CD4-positive, alpha-beta T cell treated with Interleukin-15 for 4 hours (primary cell): ENCODE measurements around the gene PLEKHG2.

ENCODE experiments used
- DNase-seq: peaks from one replicate; pipeline ENCODE4 v3.0.0-alpha.2; 2020; ENCODE audit warnings: low spot score

PLEKHG2 gene

DNA sequence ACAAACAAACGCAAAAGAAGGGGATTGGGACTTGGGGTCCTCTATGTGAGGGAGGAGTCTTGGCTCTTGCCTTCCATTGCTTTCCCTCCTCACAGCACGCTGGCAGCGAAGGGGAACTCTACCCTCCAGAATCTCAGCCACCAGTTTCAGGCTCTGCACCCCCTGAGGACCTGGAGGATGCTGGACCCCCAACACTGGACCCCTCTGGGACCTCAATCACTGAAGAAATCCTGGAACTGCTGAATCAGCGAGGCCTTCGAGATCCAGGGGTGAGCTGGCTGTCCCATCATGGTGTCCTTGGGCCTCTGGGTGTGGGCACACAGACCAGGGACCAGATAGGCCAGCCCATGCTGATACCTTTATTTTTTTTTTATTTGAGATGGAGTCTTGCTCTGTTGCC, 9.6 kb downstream of the PLEKHG2 start:
- DNase-seq = no peak

DNA sequence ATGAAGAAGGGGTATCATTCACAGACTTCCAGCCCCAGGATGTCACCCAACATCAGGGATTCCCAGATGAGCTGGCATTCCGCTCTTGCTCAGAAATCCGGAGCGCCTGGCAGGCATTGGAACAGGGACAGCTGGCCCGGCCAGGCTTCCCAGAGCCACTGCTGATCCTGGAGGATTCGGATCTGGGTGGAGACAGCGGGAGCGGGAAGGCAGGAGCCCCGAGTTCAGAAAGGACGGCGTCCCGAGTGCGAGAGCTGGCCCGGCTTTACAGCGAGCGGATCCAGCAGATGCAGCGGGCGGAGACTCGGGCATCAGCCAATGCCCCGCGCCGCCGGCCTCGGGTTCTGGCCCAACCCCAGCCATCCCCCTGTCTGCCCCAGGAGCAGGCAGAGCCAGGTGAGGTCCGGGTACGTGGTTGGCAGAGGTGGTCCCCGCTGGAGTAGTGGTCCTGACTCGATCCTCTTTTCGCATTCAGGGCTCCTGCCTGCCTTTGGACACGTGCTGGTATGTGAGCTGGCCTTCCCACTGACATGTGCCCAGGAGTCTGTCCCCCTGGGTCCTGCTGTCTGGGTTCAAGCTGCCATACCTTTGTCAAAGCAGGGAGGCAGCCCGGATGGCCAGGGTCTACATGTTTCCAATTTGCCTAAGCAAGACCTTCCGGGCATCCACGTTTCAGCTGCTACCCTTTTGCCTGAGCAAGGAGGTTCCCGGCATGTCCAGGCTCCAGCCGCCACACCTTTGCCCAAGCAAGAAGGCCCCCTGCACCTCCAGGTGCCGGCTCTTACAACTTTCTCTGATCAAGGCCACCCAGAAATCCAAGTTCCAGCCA, 11.0 kb downstream of the PLEKHG2 start:
- no peak for DNase-seq

DNA sequence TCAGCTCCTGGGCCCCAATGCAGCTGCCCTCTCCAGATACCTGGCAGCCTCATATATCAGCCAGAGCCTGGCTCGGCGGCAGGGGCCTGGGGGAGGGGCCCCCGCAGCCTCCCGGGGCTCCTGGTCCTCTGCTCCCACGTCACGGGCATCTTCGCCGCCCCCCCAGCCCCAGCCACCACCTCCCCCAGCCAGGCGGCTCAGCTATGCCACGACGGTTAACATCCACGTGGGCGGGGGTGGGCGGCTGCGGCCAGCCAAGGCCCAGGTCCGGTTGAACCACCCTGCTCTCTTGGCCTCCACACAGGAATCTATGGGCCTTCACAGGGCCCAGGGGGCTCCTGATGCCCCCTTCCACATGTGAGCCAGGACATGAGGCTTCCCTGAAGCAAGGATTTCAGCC, 12.5 kb downstream of the PLEKHG2 start:
- DNase-seq = no peak

DNA sequence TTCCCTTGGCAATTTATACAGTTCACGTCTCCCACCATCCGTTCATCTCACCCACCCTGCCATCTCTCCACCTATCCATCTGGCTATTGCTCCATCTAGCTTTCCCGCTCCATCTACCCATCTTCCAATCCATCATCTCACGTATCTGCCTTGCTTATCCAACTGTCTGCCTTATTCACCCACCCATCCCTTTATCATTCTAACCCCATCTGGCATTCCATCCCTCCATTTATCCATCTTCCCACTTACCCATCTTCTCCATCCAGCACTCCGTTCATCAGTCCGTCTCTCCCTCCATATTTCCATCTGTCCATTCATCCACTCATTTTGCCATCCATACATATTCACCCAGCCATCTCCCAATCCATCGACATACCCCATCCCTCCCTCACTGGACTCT, 13.3 kb downstream of the PLEKHG2 start:
- DNase-seq = no peak

DNA sequence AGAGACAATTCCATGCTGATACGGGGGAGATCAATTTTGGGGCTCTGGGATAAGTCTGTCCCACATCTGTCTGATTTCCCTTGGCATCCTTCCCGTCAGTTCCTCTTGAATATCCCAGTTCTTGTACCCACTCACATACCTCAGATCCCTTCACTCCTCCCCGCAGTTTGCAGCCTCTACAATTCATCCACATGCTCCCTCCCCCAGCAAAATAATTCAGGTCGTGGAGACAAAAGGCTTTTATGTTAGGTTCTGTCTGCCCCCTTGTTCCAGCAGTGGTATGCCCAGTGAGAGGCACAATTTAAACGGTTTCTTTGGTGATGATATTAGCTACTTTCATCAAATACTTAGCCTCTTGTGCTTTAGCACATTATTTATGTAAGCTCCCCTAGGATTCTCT, 13.7 kb downstream of the PLEKHG2 start:
- DNase-seq = no peak

DNA sequence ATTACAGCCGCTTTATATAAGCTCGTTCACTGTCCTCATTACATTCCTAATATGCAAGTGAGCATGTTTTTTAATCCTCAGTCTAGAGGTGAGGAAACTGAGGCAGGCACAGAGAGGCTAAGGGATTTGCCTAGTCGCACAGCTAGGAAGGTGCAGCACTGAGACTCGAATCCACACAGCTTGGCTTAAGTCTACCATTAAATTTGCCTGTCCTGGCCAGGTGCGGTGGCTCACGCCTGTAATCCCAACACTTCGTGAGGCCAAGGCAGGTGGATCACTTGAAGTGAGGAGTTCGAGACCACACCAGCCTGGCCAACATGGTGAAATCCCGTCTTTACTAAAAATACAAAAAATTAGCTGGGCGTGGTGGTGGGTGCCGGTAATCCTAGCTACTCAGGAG, 15.2 kb downstream of the PLEKHG2 start:
- no peak for DNase-seq

DNA sequence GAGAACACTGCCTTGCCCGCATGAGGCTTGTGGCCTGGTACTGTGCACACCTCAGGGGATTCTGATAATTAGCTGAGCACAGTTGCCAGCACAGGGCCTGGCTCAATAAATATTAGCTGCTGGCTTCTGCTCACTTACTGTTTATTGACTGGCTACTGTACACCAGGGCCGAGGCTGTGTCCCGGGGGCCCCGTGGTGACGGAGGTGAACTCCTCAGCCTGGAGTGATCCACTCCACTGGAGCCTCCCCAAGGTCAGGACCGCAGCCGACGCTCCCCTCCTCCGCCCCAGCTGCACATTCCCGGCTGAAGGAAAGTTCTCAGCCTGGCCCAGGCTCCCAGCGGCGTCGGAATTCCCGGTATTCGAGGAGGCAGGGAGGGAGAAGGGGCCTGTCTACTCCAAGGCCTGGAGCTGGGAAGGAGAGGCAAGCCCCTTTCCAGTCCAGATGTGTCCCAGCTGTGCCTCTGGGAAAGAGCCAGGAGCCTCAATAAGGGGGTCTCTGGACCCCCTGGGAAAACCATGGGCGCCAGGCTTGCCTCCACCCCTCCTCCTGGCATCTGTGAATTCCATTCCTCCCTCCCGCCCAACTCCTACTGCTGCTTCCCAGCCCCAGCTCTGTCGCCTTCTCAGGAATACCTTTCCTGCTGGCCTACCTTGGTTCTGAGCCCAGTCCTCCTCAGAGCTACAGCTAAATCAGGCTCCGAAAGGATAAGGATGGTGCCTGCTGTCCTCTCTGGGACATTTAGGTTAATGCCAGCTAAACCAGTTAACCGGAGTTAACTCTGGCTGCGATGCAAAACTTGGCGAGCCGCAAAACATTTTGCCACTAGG, 16.0 kb downstream of the PLEKHG2 start:
- no peak for DNase-seq

DNA sequence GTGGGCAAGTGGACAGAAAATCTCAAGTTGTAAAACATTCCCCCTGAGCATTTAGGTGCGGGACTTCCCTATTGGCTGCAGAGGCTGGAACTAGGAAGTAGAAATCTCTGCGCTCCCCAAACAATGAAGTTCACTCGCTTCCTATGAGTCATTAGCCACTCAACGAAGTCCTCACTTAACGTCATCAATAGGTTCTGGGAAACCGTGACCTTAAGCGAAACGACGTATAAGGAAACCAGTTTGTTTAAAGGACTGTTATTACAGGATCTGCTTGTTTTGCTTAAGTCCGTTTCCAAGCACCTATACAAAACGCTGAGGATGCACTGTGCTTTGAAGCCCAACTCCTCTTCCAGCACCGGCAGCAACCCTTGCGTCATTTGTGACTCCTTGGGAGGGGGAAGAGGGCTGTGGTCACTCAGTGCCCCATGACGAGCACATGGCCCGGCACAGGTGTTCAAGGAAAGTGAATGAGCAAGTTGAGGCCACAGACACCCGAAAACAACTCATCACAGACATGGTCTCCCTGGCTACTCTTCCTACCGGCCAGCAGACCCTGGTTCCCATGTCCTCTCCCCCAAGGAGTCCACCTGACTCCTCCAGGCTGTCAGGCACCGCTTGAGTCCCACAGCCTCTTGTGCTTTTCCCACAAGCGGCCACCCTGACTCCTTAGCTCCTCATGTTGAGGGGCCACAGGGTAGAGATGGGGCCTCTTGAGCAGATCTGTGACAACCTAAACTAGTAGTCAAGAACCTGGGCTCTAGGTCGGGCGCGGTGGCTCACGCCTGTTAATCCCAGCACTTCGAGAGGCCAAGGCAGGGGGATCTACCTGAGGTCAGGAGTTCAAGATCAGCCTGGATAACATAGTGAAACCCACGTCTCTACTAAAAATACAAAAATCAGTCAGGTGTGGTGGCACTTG, 18.5 kb downstream of the PLEKHG2 start:
- DNase-seq = peak; percentile 80

DNA sequence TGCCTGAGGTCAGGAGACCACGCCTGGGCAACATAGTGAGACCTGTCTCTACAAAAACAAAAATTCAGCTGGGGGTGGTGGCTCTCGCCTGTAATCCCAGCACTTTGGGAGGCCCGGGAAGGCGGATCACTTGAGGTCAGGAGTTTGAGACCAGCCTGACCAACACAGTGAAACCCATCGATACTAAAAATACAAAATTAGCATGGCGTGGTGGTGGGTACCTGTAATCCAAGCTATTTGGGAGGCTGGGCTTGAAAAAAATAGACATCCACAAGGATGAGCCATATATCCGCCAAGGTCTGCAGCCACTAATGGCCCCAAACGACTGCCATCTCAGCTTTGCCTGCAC, 20.2 kb downstream of the PLEKHG2 start:
- no peak for DNase-seq

DNA sequence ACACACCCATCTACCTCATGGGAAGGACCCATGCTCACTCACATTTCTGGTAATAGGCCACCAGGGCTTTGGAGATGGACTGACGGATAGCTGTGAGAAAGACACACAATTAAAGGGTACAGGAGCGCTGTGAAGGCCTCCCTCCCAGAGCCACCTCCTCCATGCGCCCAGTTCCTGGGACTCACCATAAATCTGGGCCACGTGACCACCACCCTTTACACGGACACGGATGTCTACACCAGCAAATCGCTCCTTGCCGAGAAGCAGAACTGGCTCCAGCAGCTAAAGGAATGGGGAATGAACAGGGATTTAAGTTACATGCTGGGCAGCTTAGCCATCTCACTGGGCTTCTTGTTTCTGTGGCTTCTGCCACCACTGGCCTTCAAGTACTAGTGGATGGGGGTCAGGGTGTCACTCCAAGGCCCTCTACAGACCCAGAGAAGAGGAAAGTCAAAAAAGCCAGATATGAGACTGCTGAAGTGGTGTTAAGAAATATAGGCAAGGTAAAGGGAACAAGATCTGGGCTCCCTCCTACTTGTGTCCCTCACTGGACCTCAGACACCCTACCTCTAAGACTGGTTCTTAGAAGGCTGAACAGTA, 21.1 kb downstream of the PLEKHG2 start:
- no peak for DNase-seq

DNA sequence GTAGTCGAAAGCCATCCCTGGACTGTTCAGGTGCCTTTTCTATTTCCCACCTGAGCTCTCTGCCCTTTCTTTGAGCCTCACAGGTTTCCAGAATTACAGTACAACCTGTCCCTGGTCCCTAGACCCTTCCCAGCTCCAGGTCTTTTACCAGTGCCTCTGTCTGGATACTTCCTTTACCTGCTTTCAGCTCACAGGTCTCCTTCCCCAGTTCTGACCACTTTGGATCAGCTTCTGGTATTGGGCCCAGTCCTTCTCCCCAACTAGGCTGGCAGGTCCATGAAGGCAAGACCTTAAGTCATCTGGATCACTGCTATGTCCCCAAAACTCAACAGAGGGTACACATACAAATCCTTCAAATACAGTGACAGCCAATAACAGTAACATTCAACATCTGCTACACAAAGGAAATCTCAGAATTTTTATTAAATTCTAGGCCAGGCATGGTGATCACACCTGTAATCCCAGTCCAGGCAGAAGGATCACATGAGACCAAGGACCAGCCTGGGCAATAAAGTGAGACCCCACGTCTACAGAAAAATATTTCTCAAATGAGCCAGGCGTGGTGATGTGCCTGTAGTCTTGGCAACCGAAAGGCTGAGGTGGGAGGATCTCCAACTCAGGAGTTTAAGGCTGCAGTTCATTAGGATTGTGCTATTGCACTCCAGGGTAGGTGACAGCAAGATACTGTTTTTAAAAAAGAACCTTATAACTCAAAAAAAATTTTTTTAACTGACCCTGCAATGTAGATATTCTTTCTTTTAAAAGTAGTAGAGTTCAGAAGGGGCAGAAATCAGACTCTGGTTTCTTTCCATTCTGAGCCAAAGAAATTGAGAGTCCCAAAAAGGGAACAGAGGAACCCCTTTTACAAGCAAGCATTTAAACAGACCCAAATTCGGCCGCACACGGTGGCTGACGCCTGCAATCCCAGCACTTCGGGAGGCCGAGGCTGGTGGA, 21.9 kb downstream of the PLEKHG2 start:
- no peak for DNase-seq

DNA sequence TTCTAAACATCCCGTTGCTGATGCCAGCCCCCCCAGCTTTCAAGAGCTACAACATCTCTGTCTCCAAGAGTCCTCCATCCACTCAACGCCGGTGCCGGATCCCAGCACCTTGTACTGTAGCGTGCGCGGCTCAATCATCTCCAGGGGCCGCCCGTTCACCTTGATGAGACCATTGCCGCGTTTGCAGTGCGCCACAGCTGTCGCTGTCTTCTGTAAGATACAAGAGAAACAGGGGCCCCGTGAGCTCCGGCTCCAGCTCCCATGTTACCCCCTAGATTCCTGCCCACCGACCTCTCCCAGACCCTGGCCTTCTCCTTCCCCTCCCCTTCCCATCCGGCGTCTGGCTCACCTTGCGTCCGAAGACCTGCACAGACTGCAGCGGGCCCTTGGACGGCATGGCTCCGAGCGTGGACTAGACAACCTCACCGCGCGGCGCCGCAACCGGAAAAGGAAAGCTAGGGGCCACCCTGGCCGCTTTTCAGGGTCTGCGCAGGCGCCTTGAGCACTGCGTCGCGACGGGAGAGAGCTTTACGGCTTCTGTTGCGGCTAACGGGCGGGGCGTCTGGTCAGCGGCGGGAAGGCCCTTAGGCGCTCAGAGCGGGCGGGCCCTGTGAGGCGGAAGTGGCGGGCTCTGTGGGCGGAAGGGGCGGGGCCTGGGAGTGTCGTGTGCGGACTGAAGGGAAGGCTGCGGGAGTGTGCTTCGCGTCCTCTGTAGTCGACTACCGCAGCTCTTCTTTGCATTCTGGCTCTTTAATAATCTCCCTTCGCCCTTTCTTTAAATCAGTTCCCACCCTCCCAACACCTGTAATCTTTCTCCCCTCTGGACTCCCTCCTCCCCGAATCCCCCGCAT, 23.3 kb downstream of the PLEKHG2 start, which contains the start of gene RPS16:
Gene RPS16 (minus strand): TSS at position 451 of the 851 bp plus-strand sequence. CDS start 54 bp downstream, at position 397.
- peak; percentile 99 for DNase-seq

DNA sequence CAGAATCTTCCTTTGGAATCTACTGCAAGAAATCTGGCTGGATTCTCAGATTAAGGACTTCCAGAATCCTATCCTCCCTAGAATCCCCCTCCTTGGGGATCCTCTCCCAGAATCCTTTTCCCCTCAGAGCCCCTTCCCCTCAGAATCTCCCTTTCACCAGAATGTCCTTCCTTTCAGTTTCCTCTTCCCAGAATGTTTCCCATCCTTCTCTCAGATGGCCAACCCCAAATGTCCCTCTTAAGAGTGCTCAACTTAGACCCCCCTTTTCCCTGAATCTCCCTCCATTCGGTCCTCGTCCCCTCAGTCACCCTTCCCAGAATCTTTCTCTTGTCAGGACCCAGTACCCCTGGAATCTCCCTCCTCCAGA, 23.9 kb downstream of the PLEKHG2 start:
- DNase-seq = no peak

DNA sequence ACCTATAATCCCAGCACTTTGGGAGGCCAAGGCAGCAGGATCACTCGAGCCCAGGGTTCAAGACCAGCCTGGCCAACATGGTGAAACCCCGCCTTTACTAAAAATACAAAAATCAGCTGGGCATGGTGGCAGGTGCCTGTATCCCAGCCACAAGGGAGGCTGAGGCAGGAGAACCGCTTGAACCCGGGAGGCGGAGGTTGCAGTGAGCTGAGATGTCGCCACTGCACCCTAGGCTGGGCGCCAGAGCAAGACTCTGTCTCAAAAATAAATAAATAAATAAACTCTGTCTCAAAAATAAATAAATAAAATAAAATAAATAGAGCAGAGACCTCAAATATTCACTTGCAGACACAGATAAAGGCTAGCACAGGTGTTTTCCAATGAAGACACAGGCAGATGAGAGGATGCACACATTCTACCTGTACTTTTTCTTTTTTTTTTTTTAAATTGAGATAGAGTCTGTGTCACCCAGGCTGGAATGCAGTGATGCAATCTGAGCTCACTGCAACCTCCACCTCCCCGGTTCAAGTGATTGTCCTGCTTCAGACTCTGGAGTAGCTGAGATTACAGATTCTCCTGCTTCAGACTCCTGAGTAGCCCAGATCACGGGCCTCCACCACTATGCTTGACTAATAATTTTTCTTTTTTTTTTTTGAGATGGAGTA, 25.9 kb downstream of the PLEKHG2 start:
- no peak for DNase-seq

DNA sequence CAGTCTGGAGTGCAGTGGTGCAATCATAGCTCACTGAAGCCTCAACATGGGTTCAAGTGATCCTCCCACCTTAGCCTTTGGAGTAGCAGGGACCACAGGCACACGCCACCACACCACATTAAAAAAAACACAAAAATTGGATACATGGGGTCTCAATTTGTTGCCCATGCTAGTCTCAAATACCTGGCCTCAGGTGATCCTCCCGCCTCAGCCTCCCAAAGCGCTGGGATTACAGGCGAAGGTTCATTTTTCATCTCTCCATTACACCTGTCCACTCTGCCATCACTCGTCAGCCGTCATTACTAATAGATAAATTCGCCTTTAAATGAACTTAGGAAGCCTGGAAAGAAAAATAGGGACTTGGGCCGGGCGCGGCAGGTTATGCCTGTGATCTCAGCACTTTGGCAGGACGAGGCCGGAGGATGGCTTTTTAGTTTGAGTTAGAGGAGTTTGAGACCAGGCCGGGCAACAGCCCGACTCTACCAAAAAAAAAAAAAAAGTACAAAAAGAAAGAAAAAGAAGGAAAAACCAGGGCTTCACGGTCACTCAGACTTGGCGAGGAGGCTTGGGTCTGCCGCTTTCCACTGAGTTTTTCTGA, 32.2 kb downstream of the PLEKHG2 start:
- DNase-seq = no peak

DNA sequence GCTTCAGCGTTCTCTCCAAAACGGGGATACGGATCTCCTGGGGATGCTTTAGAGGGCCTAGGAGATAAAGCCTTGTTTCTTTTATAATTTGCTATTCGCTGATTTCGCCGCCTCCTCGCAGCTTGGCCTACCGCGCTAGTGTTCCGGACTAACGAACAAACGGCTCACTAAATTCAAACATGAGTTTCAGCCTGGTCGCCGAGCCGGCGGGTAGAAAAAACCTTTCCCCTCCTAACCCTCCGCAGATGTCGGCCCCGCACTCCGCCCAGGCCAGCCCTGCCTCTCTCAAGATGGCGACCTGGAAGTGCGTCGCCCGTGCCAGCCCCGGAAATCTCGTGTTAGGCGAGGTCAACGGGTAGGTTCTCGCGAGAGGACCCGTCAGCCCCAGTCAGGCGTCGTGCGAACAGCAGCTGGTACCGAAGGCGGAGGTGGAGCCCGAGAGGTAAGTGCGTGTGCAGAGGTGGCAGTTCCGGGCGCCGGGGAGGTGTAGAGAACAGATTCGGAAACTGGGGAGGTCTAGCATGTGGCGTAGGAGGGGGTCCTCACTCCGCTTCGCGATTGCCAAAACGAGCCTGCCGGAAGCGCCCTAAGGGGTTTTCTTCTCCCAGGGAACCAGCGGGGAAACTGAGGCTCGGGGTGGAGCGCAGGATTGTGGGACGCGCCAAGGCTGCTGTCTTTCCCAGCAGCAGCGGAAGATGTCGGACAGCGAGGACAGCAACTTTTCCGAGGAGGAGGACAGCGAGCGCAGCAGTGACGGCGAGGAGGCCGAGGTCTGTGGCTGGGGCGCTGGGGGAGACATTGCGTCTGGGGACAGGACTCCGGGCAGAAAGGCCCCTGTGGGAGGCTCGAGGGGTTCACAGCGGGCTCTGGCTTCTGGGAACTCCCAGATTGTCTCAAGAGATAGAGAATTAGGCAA, 33.0 kb downstream of the PLEKHG2 start, which contains the start of gene SUPT5H:
Gene SUPT5H (plus strand): TSS at position 387 of the 916 bp plus-strand sequence. CDS start 309 bp downstream, at position 696.
- peak; percentile 99 for DNase-seq

DNA sequence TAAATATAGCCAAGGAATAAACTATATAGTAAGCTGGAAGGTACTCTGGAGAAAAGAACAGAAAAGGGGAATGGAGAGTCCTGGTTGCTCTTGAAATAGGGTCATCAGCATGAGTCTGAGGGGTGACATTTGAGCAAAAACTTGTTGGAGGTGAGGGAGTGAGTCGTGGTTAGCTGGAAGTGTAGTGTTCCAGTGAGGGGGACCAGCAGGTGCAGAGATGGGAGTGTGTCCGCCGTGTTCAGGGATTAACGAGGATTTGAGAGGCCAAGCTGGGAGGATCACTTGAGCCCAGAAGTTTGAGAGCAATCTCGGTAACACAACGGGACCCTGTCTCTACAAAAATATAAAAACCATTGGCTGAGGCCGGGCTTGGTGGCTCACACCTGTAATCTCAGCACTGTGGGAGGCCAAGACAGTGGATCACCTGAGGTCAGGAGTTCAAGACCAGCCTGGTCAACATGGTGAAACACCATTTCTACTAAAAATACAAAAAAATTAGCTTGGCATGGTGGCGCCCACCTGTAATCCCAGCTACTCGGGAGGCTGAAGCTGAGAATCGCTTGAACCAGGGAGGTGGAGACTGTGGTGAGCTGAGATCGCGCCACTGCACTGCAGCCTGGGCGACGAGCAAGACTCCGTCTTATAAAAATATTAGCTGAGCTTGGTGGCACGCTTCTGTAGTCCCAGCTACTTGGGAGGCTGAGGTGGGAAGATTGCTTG, 34.1 kb downstream of the PLEKHG2 start:
- DNase-seq = no peak
